TTC549 (cell line): ENCODE measurements around the gene SLC6A8.

Experiments
- FAIRE-seq: peaks from 2 replicates; lab custom pipeline; 2012; peaks lifted over from hg19 to GRCh38; lab: Jason Lieb, UNC

Gene SLC6A8

GRCh38 chrX:153687121-153688039, at the start of gene SLC6A8:
Gene SLC6A8 (plus strand): TSS chrX:153687926. CDS start chrX:153688575, 649 bp downstream.
- no peak for FAIRE-seq

DNA sequence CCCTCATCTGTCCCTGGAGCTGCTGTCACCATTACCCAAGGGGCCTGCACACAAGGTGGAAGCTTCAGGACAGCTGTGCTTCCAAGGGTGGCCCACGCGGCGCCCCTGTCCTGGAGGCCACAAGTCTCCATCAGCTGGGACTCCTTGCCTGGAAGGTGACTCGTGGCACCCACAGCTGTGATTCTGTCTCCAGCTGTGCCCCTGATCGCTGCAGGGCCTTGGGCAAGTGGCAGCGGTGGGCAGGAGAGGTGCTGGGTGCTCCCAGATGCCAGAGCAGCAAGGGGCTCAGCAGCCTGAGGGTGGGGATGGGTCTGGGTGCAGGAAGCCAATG, 49.7 kb upstream of the SLC6A8 start:
- no peak for FAIRE-seq

- no peak for FAIRE-seq
Measured at GRCh38 chrX:153638436-153639176, 49.1 kb upstream of the SLC6A8 start.

- FAIRE-seq = no peak
Measured at GRCh38 chrX:153639177-153640044, 48.3 kb upstream of the SLC6A8 start.

GRCh38 chrX:153640045-153640686, 47.6 kb upstream of the SLC6A8 start:
- FAIRE-seq = no peak

DNA sequence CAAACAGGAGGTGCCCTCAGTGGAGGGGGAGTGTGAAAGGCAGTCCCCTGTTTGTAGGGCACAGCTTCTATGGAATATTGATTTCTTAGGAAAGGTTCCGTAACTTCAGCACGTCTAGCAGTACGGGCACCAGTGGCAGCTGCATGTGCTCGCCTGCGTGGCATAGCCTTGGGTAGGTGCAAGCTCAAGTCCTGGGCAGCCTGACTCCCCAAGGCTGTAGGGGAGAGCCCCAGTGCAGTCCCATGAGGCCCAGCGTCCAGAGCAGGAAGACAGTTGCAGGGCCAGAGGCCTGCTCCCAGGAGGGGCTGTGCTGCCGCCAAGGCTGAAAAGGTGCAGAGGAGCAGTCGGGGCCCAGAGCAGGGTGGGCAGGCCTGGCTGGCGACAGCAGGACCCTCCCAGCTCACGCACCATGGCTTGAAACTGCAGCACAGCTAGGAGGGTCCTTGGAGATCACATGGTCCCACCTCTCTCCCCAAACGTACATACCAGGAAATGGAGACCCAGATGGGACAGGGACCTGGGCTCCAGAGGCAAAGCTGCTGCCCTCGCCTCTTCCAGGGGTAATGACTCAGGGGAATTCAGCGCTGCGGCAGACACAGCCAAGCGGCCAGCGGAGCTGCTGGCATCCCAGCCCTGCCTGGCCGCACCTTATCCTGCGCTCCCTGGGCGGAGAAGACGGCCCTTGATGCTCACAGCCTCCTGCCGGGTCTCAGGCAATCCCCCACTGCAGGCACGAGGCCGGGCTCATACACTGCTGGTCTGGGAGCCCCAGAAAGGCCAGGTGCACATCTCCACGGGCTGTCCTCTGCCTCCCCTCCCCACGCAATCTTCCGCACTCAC, 46.8 kb upstream of the SLC6A8 start:
- FAIRE-seq = no peak

DNA sequence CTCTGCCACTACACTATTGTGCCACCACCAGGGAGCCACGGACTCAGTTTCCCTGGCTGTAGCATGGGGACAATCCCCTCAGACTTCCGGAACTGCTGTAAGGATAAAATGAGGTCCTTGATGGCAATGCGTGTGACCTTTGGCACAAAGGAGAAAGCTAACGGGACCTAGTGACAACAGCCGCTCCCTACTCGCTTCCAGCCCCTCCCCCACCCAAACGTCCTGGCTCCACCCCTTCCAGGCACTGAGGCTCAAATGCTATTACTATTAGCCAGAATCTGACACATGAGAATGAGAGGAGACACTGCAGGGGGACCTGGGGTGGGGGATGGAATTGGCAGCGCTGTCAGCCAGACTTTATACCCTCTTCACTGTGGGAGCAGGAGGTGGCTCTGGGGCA, 46.1 kb upstream of the SLC6A8 start:
- FAIRE-seq = no peak

DNA sequence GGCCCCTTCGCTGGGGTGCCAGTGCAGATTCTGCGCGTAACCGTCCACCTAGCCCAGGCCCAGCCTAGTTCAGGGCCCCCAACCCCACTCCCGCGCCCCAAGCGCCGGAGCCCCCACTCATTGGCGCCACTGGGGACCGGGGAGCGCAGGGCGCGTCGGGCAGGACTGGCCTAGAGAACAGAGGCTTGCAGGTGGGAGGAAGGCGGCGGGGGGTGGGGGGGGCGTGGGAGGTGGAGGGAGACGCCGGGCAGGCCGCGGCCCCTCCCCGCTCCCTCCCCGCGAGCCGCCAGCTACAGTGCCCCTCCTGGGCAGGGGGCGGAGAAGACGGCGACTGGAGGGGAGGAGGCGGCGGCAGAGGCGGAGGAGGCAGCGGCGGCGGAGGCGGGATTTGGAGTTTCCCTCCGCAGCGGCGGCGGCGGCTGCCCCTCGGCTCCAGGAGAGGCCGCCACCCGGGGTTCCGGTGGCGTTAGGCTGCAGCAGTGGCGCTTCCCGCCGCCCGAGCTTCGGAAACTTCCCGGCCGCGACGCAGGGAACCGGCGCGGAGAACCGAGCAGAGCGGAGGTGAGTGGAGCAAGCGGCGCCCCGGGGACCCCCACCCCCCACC, 45.6 kb upstream of the SLC6A8 start:
- no peak for FAIRE-seq

DNA sequence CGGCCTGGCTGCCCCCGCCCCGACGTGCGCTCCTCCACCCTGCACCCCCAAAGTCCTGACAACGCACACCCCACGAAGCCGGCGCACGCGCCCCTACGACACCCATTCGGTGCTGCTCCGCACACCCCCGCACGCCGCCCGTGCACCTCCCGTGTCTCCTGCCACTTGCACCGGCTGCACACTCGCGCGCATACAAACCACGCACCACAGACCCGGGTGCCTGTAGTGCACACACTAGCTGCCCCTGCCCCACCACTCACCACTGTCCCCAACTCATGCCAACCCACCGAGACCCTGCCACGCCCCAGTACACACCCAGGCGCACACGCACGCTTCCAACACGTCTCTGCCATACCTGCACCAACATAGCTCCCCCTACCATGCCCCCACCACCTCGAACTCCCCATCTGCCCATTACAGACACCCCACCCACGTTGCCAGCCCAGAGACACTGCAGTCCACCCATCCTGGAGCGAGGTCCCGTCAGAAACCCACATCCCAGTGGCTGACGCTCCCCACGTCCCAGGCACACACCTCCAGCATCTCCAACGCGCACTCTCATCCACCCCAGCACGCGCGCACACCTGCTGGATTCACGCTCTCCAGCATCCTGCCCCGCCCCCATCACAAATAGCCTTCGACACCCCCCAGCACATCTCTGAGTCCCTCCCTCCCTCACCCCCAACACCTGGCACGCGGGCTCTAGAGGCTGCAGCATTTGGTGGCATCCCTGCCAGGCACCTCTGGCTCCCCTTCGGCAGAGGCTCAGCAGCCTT, 44.9 kb upstream of the SLC6A8 start:
- no peak for FAIRE-seq

DNA sequence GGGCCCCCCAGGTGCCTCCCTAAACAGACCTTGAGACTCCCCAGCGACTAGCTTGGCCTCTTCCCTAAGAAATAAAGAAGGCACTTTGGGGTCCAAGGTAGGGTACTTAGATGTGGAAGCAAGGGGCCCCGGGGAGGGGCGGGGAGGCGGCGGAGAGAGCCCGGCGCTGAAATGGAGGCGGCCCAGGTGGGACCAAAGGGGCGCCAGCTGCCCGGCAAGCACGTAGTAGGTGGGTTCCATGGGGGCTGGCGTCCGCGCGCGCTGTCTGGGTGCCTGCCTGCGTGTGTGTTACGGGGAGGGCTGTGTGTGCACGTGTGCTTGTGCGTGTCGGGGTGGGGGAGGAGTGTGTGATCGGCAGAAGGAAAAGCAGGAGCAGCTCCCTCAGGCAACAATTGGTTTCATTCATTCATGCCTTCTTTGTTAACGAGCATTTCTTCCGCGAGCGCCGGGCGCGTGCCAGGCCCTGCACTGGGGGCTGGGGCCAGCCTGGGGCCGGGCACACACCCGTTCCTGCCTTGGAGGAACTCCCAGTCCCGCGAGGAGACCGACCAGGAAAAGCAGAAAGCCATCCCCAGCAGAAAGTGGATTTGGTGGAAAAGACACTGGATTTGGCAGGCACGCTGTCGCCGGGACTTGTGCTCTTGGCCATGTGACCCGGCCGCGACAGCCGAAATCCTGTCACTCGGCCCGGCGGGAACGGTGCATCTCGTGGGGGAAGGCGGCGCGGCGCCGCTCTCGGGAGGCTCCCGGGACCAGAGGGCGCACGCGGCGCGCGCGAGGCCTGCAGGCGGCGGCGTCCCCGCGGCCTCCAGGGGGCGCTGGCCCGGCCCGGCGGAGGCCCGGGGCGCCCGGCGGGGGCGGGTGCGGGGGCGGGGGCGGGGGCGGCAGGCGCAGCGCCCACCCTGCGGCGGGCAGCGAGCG, 44.0 kb upstream of the SLC6A8 start:
- FAIRE-seq = no peak

DNA sequence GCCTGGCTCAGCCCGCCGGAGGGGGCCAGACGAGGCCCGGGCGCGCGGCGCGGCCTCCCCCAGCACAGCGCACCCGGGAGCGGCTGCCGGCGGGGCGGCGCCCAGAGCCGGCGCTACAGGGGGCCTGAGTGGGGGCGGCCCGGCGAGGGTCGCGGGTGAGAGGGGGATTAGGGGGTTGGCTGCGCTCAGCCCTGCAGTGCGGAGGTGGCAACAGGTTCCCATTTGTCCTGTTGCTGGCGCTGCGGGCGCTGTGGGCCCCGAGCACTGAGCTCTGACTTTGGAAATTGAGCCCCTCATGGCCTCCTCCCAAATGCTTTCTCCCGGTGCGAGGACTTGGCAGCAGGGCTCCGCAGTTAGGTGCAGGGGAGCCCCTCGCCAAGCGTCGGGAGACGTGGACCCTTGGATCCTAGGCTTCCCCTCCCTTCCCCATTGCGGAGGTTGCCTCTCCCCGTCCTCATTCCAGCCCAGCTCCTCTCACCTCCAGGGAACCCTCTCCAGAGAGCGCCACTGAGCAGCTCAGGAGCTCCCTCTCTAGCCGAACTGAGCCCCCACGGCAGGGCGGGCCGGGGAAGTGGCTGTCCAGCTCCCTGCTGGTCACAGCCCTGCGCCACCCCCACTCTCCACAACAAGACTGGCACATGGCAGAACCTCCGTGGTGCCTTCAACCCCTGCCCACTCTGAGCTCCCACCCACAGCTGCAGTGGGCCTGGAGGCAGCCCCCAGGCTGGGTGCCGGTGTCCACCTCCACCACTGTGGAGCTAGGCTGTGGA, 43.2 kb upstream of the SLC6A8 start:
- FAIRE-seq = no peak

DNA sequence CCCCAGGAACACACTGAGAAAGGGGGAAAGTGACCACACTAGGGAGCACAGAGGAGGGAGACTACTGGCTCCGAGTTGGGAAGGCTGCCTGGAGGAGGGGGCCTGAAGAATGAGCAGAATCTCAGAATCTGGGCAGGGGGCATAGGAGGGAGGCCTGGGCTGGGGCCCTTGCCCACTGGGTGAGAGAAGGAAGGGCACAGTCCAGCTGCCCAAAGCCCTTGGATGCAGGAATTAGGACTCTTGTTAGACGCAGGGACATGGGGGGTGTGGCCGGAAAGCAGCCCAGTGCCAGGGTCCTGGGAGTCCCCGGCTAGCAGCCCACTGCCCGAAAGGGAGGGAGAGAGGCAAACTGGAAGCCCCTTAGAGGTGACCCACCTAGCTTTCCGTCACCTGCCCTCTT, 42.6 kb upstream of the SLC6A8 start:
- no peak for FAIRE-seq

DNA sequence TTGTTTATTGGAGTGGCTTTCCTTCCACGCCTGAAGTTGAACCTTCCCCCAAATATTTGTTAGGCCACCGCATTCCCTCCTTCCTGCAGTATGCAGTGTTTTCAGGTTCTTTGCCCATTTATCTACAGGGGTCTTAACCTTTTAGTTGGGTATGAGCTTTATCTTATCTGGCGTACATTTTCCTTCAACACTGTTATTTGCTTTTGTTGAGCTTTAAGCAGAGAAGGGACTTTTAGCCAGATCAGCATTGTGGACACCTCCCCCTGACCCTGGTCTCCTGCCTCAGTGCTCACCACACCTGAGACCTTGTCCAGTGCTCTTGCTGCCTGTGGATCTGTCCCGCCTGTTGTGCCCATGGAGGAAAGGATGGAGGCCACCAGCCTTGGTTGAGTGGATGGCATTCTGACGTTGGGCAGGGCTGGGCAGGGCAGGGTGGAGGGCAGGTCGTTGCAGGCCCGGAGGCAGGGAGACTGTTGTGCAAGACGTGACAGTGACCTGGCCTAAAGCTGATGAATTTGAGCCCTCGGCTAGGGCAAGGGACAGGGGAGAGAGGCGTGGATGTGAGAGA, 41.7 kb upstream of the SLC6A8 start:
- FAIRE-seq = no peak

GRCh38 chrX:153646620-153647373, 40.9 kb upstream of the SLC6A8 start, which contains the start of gene DUSP9:
Gene DUSP9 (plus strand): TSS chrX:153647203. CDS start chrX:153647954, 751 bp downstream.
- FAIRE-seq = no peak

DNA sequence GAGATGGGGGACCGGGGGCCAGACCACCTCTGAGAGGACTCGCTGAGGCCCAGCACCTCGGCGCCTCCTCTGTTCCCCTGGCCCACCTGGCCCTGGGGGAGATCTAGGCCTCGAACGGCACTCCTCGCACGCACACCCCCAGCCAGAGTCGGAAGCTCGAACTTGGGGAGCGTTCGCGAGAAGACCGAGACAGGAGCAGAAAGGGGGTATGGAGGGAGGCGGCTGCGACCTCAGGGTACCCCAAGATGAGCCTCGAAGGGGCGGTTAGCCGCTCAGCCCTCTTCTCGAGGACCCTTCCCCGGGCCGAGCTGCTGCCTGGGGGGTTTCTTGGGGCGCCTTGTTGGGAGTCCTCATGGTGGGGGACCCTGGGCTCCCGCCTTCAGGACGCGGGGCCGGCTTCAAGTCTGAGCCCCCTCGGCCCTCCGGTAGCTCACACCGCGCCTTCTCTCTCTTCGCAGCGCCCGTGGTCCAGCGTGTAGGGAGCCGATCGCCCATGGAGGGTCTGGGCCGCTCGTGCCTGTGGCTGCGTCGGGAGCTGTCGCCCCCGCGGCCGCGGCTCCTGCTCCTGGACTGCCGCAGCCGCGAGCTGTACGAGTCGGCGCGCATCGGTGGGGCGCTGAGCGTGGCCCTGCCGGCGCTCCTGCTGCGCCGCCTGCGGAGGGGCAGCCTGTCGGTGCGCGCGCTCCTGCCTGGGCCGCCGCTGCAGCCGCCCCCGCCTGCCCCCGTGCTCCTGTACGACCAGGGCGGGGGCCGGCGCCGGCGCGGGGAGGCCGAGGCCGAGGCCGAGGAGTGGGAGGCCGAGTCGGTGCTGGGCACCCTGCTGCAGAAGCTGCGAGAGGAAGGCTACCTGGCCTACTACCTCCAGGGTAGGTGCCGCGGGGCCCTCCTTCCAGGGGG, 40.0 kb upstream of the SLC6A8 start:
- FAIRE-seq = no peak
